MM.1S (cell line): ENCODE data around the gene FAM131C.

Source experiments
- DNase-seq: peaks from one replicate; pipeline ENCODE4 v3.0.0-alpha.2; 2015
- H2AFZ ChIP-seq: fragments of 300-600 bp; sonication (generic); 2 replicates; pipeline ENCODE4 v1.6.0; 2016; ENCODE audit warnings: antibody characterized with exemption, low read length
- H3F3A ChIP-seq: fragments of 300-600 bp; sonication (generic); 2 replicates; pipeline ENCODE4 v1.6.1; 2016; ENCODE audit warnings: mild to moderate bottlenecking, antibody characterized with exemption, low read length, moderate library complexity, mixed read lengths; ENCODE audit not compliant: insufficient read depth
- H3K27ac ChIP-seq: fragments of 300-600 bp; sonication (generic); 2 replicates; pipeline ENCODE4 v1.5.1; 2016; ENCODE audit warnings: mild to moderate bottlenecking, low read length
- H3K27me3 ChIP-seq: fragments of 300-600 bp; sonication (generic); replicated peaks from 2 replicates; pipeline ENCODE4 v1.6.0; 2016; ENCODE audit warnings: low read length; ENCODE audit not compliant: insufficient read depth
- H3K36me3 ChIP-seq: fragments of 300-600 bp; sonication (generic); replicated peaks from 2 replicates; pipeline ENCODE4 v1.6.1; 2016; ENCODE audit warnings: mild to moderate bottlenecking, low read length, mixed read lengths; ENCODE audit not compliant: insufficient read depth
- H3K4me1 ChIP-seq: fragments of 300-600 bp; sonication (generic); 2 replicates; pipeline ENCODE4 v1.6.1; 2016; ENCODE audit warnings: low read length, mixed read lengths
- H3K4me2 ChIP-seq: fragments of 300-600 bp; sonication (generic); 2 replicates; pipeline ENCODE4 v1.6.0; 2016; ENCODE audit warnings: low read depth, low read length
- H3K4me3 ChIP-seq: fragments of 300-600 bp; sonication (generic); 2 replicates; pipeline ENCODE4 v1.5.1; 2016; ENCODE audit warnings: low read length, mixed read lengths
- H3K79me2 ChIP-seq: fragments of 300-600 bp; sonication (generic); 2 replicates; pipeline ENCODE4 v1.6.1; 2016; ENCODE audit warnings: mixed run types, low read length, mixed read lengths
- H3K9ac ChIP-seq: fragments of 300-600 bp; sonication (generic); 2 replicates; pipeline ENCODE4 v1.6.1; 2016; ENCODE audit warnings: low read length, mixed read lengths
- H3K9me2 ChIP-seq: fragments of 300-600 bp; sonication (generic); replicated peaks from 2 replicates; pipeline ENCODE4 v1.6.1; 2016; ENCODE audit warnings: mild to moderate bottlenecking, low read length, mixed read lengths; ENCODE audit not compliant: insufficient read depth
- H3K9me3 ChIP-seq: fragments of 300-600 bp; sonication (generic); replicated peaks from 2 replicates; pipeline ENCODE4 v1.6.1; 2016; ENCODE audit warnings: mild to moderate bottlenecking, low read length, mixed read lengths; ENCODE audit not compliant: insufficient read depth
- H4K20me1 ChIP-seq: fragments of 300-600 bp; sonication (generic); 2 replicates; pipeline ENCODE4 v1.6.1; 2016; ENCODE audit warnings: mild to moderate bottlenecking, low read length, moderate library complexity, mixed read lengths; ENCODE audit not compliant: insufficient read depth
- CTCF ChIP-seq: fragments of 300-600 bp; sonication (generic); IDR thresholded peaks from 2 replicates; pipeline ENCODE4 v1.5.1; 2016; ENCODE audit warnings: antibody characterized with exemption, low read length, mixed read lengths
- EZH2 ChIP-seq: fragments of 300-600 bp; sonication (generic); optimal IDR thresholded peaks from 2 replicates; pipeline ENCODE3; 2017; ENCODE audit warnings: low read depth, mild to moderate bottlenecking, antibody characterized with exemption, low read length, mixed read lengths
- EZH2phosphoT487 ChIP-seq: fragments of 300-600 bp; sonication (generic); IDR thresholded peaks from 2 replicates; pipeline ENCODE4 v1.6.1; 2018; ENCODE audit warnings: antibody characterized with exemption, low read length

The FAM131C gene

DNA sequence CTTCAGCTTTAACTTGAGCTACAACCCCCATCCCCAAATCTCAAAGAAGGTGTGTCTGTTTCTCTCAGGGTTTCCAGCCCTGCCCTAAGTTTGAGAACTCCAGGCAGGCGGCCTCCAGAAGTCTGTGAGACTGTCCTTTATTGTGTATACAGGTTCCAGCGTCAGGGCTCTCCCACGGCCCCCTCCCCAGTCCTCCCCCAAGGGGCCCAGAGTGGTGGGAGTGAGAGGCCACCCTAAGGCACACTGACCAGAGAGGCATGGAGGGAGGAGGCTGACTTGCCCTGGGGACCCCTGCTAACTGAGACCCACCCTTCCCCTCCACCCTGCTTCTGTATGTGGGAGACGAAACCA lies 59.6 kb downstream of the FAM131C start:
- no peak overlapping the region for H2AFZ ChIP-seq
- no peaks in the 10 kb centered on the region for H4K20me1 ChIP-seq
- no peak overlapping the region for H3K9ac ChIP-seq
- no peaks in the 10 kb centered on the region for H3K9me3 ChIP-seq
- H3F3A ChIP-seq = no peaks in the 10 kb centered on the region
- no peak for DNase-seq
- no peak overlapping the region for H3K27ac ChIP-seq
- H3K4me3 ChIP-seq = no peak overlapping the region
- peaks cover 40% of the 10 kb centered on the region for H3K27me3 ChIP-seq
- TF ChIP-seq CTCF = no peak
- no peak for TF ChIP-seq EZH2phosphoT487
- no peak for TF ChIP-seq EZH2
- peaks cover 5% of the 10 kb centered on the region; the same call in 1 of the 2 replicates for H3K4me1 ChIP-seq
- no peak overlapping the region for H3K4me2 ChIP-seq
- H3K36me3 ChIP-seq = no peaks in the 10 kb centered on the region
- H3K79me2 ChIP-seq = no peaks in the 10 kb centered on the region
- H3K9me2 ChIP-seq = no peaks in the 10 kb centered on the region

DNA sequence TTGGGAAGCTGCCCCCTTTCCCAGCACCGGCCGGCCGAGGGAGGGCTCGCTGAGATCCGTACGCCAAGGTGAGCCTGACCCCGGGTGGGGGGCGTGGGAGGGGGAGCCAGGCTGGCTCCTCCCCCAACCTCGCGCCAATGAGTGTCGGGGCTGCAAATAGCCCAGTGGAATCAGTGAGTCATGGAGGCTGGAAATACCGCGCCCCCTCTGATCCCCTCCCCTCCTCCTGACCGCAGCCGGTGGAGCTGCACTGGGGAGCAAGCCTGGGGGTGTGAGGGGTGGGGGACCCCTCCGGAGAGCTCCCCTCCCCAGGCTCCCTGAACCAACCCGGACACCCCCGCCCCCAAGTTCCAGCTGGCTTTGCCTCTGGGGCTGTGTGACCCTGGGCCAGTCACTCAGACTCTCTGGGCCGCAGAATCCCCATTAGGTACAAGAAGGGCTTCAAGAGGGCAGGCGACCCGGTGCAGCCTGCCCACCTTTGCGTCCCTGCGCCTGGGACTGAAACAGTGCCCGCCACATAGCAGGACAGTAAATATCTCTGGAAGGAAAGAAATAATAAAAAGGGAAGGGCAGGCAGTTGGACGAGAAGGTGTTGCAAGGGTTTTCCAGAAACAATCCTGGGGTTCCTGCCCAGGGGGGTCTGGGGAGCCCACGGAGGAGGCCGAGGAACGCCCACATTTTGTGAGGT lies 60.1 kb downstream of the FAM131C start:
- no peaks in the 10 kb centered on the region for H3K79me2 ChIP-seq
- H3K27me3 ChIP-seq = peaks cover 35% of the 10 kb centered on the region
- no peak for TF ChIP-seq EZH2phosphoT487
- no peak for TF ChIP-seq EZH2
- TF ChIP-seq CTCF = no peak
- H3K4me2 ChIP-seq = peak overlapping the region; percentile 67; the same call in 1 of the 2 replicates
- H3F3A ChIP-seq = no peaks in the 10 kb centered on the region
- no peaks in the 10 kb centered on the region for H3K36me3 ChIP-seq
- H3K27ac ChIP-seq = no peak overlapping the region
- H3K9me3 ChIP-seq = no peaks in the 10 kb centered on the region
- no peaks in the 10 kb centered on the region for H3K9me2 ChIP-seq
- H3K9ac ChIP-seq = no peak overlapping the region
- peak overlapping the region; percentile 45 for H3K4me3 ChIP-seq
- DNase-seq = no peak
- H2AFZ ChIP-seq = peak overlapping the region; percentile 65; the same call in 1 of the 2 replicates
- peaks cover 5% of the 10 kb centered on the region; the same call in 1 of the 2 replicates for H3K4me1 ChIP-seq
- no peaks in the 10 kb centered on the region for H4K20me1 ChIP-seq

- TF ChIP-seq EZH2phosphoT487 (no peak), EZH2 (no peak), CTCF (no peak)
- H3K4me2 ChIP-seq = peak overlapping the region; percentile 67
- H3K4me3 ChIP-seq = peak overlapping the region; percentile 45
- H3K9me2 ChIP-seq = no peaks in the 10 kb centered on the region
- H3K27ac ChIP-seq = no peak overlapping the region
- peak overlapping the region; percentile 65 for H2AFZ ChIP-seq
- no peak overlapping the region for H3K9ac ChIP-seq
- H3F3A ChIP-seq = no peaks in the 10 kb centered on the region
- H3K9me3 ChIP-seq = no peaks in the 10 kb centered on the region
- no peaks in the 10 kb centered on the region for H3K79me2 ChIP-seq
- peaks cover 29% of the 10 kb centered on the region for H3K27me3 ChIP-seq
- H4K20me1 ChIP-seq = no peaks in the 10 kb centered on the region
- peaks cover 5% of the 10 kb centered on the region; the same call in 1 of the 2 replicates for H3K4me1 ChIP-seq
- DNase-seq = peak; percentile 36
- no peaks in the 10 kb centered on the region for H3K36me3 ChIP-seq
These were observed 60.7 kb downstream of the FAM131C start for GRCh38 chr1:16012590-16013219.
